GM19099 (cell line): Measurements from ENCODE around the gene OR6B3.

Experiments
- POLR2A ChIP-seq: IDR thresholded peaks from 3 replicates; pipeline ENCODE4 v1.6.1; 2011; ENCODE audit warnings: low read depth; ENCODE audit not compliant: insufficient read length; ENCODE audit errors: extremely low read depth

Gene OR6B3

GRCh38 chr2:240018071-240018750 is 35.1 kb downstream of the OR6B3 start:
- no peak for TF ChIP-seq POLR2A

DNA sequence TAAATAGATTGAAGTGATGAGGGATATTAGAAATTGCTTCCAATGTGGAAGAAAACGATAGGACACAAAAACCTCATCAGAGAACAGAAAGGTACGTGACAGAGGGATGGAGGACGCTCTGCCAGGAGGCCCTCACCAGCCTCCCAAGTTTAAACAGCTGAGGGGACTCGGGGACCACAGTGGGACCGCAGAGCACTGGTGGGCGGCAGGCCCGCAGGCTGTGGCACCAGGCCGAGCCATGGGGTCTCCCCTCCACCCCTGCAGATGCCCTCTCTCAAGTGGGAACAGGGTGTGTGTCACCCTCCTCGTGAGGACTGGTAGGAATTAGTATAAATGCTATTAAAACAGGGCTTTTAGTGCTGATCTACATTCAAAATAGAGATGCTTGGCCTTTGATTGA is 39.0 kb downstream of the OR6B3 start:
- no peak for TF ChIP-seq POLR2A

GRCh38 chr2:240013343-240013742 is 40.0 kb downstream of the OR6B3 start:
- no peak for TF ChIP-seq POLR2A

DNA sequence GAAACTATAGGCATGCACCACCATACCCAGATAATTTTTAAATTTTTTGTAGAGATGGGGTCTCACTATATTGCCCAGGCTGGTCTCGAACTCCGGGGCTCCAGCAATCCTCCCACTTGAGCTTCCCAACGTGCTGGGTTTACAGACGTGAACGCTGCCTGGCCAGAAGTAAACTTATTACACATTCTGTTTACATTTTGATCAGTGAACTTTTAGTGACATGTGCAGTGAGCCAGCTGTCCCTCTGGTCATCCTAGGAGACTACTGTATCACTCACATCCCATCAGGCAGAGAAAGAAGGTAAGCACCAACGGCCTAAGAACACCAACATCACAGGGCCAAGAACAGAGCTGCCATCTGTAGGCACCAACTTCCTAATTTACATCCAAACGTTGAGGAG is 50.3 kb downstream of the OR6B3 start:
- no peak for TF ChIP-seq POLR2A

- TF ChIP-seq POLR2A: no peak
These were observed 52.6 kb downstream of the OR6B3 start for GRCh38 chr2:240000671-240001070.

GRCh38 chr2:239997686-239998409 is 55.5 kb downstream of the OR6B3 start:
- TF ChIP-seq POLR2A: no peak
